DMS114 treated with DMSO at 0.1 percent for 48 hours (cell line): ENCODE results near the gene CDH13.

Experiments
- DNase-seq: peaks from one replicate; lab custom pipeline; 2025; ENCODE audit not compliant: unreplicated experiment; lab: John Stamatoyannopoulos, UW

The CDH13 gene

DNA sequence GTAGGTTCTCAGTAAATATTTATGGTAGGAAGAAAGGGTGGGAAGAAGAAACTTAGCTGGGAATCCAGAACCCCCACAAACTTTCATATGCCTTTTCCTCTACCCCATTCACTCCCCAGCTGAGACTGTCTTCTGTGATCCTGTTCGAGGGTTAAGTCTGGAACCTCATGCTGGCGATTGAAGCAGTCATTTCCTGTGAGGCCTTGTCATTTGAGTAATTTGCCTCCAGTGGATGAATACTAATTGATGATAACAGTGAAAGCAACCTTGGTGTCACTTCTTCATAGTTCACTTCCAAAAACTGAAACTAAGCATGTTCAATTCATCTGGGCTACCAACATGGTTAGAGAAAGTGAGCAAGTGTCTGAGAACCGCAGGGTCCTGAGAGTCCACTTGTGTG lies 401.2 kb downstream of the CDH13 start:
- DNase-seq = no peak

DNA sequence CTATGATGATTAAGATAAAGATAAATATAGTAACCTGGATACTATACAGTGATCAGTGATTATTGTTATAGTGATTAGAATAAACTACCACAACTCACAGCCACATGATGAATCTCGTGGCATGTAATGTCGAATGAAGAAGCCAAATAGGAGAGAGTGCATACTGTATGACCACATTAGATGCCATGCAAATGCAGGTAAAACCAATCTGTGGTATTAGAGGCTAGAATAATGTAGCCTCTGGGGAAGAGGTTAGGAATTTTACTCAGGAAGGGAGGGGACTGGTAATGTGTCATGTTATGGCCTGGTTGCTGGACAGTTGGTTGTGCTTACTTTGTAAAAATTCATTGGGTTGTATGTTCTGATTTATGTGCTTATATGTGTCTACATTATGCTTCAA lies 402.7 kb downstream of the CDH13 start:
- no peak for DNase-seq

- DNase-seq = no peak
These were observed 404.8 kb downstream of the CDH13 start for GRCh38 chr16:83031524-83031923.

- DNase-seq = no peak
These were observed 410.3 kb downstream of the CDH13 start for GRCh38 chr16:83037102-83037501.

DNA sequence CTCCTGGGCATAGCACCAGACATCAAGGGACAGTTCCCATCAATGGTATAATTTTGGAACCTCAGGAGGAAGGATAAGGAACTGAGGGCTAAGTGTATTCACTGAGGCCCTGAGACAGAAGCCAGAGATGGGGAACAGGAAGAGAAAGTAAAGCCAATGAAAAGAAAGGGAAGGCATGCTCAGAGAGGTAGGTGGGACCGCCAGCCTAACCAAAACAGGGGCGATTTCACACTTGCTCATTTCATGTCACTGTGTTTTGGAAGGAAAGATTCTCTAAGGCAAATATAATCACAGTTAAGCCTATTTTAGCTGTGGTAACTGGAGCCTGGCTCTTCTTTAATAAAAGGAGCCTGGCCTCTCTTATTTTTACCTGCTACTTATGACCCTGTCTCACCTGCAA lies 411.1 kb downstream of the CDH13 start:
- no peak for DNase-seq

GRCh38 chr16:83040174-83040573 lies 413.4 kb downstream of the CDH13 start:
- DNase-seq = no peak

GRCh38 chr16:83044589-83044988 lies 417.8 kb downstream of the CDH13 start:
- no peak for DNase-seq

DNA sequence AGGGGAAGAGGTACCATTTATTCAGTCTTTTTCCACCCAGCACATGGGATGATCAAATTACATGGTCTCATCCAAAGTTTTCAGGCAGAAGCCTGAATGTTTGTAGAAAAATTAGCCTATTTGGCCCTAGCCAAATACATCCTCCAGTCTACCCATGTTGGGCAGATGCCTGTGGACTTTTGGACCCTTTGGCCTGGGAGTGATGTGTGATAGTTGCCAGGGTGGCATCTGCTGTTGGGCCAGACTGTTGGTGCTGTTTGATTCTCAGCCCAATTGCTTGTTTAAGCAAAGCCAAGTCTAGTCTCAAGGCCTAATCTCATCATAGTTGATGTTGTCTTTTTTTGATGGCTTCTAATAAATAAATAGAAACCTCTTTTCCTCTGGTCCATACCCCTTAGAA lies 419.0 kb downstream of the CDH13 start:
- DNase-seq = no peak

GRCh38 chr16:83046664-83047063 lies 419.9 kb downstream of the CDH13 start:
- no peak for DNase-seq

GRCh38 chr16:83051451-83051850 lies 424.7 kb downstream of the CDH13 start:
- no peak for DNase-seq

GRCh38 chr16:83054283-83054682 lies 427.5 kb downstream of the CDH13 start:
- DNase-seq = no peak

DNA sequence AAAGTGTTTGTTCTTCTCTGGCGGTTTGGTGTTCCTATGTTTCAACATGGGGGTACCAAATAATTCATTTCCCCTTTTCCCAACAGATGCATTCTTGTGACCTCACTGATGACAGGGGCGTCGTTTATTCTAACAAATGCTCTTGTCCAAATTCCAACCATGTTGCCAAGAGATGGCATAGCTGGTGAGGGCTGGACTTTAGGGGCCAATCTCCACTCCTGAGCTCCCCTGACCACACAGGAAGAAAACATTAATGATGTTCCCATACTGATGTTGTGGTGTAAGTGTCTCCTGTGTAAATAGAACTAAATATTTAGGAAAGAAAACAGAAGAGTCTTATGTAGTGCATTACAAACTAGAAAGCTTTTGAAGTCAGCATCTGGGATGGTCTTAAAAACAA lies 431.6 kb downstream of the CDH13 start:
- no peak for DNase-seq

DNA sequence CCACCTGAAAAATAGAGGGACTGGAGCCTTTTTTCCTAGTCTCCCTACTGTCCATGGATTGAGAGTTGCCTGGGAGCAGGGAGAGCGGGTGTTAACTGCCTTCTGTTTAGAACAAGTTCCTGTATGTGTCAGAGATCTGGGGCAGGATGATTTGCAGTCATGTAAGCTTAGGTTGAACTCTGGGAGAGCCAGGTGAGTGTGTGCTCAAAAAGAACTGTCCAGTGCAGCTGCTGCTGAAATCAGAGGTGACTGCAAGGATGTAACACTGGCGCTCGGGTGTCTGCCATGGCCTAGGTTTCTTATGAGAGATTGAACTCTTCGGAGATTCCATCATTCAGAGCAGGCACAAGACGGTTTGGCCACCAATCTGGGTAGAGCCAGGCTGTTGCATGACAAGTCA lies 432.5 kb downstream of the CDH13 start:
- DNase-seq = no peak

- DNase-seq = no peak
These were observed 439.2 kb downstream of the CDH13 start for GRCh38 chr16:83066011-83066410.

GRCh38 chr16:83066881-83067280 lies 440.1 kb downstream of the CDH13 start:
- no peak for DNase-seq

- DNase-seq = no peak
These were observed 441.9 kb downstream of the CDH13 start for GRCh38 chr16:83068686-83069085.

DNA sequence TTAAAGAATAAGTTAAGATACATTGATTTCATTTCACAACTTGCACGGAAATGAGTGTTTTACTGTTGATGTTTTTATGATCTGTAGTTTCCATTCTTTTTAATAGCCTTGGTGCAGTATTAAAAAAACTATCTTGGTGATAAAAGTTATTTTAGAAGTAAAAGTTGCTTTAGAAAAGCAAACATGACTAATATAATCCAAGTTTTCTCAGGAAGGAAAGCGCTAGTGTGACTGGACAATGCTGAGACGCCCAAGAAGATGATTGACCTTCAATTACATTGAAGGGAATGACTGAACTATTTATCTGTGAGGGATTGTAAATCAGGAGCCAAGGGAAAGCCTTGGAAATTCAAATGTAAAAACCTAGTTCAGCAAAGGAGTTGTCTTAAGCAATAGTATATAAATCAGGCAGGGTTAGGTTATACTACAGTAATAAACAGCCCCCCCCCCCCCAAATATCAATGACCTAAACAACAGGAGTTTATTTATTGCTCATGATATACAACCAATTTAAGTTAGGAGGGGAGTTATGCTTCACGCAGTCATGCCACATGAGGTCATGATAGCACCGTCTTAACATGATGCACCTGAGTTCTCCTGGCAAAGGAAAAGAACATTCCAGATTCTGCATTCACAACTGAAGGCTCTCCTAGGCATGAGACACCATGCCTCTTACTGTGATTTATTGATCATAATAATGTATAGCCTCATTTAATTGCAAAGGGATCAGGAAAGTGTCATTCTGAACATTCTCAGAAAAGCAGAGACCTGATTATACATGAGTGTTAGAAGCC lies 443.8 kb downstream of the CDH13 start:
- no peak for DNase-seq

GRCh38 chr16:83075956-83076355 lies 449.2 kb downstream of the CDH13 start:
- DNase-seq = no peak

- DNase-seq = no peak
These were observed 456.6 kb downstream of the CDH13 start for GRCh38 chr16:83083361-83083760.

DNA sequence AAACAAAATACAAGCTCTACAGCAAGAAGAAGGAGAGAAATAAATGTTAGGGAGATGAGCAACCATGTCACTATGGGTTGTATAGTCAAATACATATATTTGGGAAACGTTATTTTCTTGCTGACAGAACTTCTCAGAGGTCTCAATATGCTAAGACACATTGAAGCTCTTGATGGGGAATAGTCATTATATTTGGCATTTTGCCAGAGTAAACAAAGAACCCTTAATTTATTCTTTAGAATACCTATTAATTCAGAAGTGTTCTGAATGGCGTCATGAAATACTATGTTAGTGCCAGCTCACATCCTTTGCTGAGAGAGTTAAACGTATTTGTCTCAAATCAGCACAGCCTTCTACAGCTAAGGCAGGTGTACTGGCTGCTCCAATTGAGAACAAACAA lies 458.9 kb downstream of the CDH13 start:
- no peak for DNase-seq

GRCh38 chr16:83095941-83096692 lies 469.3 kb downstream of the CDH13 start:
- DNase-seq = no peak

DNA sequence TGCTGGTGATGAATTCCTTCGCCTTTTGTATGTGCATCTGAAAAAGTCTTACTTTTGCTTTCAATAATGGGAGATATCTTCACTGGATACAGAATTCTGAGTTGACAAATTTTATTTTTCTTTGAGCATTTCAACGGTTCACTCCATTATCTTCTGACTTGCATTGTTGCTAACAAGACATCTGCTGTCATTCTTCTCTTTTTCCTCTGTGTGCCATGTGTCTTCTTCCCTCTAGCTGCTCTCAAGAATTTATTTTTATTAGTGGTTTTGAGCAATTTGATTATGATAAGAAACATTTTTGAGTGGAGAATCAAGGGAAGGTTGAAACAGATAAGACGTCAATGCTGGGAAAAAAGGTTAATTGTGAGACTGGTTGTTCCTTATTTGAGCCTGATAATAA lies 471.8 kb downstream of the CDH13 start:
- DNase-seq = no peak

- DNase-seq = no peak
These were observed 473.9 kb downstream of the CDH13 start for GRCh38 chr16:83100679-83101078.
